HFF-Myc (cell line): Measurements from ENCODE around the gene RFTN1.

ENCODE experiments used
- DNase-seq: peaks from one replicate; pipeline ENCODE4 v3.0.0-alpha.2; 2011; ENCODE audit warnings: low read depth; ENCODE audit errors: extremely low read depth
- H3K4me3 ChIP-seq: replicated peaks from 2 replicates; pipeline ENCODE4 v1.5.1; 2011; ENCODE audit warnings: low read depth, mild to moderate bottlenecking, control low read depth, low read length
- CTCF ChIP-seq: IDR thresholded peaks from 2 replicates; pipeline ENCODE4 v1.5.1; 2012; ENCODE audit warnings: mild to moderate bottlenecking, low read depth, low read length, control low read depth; ENCODE audit errors: missing control alignments

The RFTN1 gene

DNA sequence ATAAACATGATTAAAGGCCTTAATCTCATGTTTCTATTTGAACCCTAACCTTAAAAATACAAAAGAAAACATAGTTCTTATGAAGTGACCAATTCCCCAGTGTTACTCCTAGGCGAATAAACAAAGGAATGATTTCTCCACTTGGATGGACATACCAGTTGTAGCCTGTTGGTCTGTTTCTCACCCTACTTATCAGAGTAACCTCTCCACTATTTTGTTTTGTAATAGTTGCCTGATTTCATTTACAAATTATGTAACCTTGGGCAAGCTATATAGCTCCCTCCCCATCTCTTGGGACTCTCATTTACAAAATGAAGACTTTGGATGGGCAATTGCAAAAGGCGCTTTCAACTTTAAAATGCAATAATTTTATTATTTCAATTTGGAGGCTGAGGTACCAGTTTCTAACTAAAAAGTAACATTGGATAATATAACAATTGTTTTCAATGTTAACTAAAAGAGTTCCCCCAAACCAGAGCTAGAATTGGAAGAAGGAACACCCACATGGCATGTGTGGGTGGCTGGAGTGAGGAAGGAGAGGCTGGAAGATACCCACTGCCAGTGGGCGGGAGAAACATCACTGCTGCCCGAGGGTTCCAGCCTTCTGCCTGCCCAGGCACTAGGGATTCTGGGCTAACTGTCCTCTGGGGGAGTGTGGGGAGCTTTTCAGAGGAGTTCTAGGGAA is 74.2 kb downstream of the RFTN1 start:
- DNase-seq = no peak
- TF ChIP-seq CTCF = no peak
- no peak overlapping the region for H3K4me3 ChIP-seq

DNA sequence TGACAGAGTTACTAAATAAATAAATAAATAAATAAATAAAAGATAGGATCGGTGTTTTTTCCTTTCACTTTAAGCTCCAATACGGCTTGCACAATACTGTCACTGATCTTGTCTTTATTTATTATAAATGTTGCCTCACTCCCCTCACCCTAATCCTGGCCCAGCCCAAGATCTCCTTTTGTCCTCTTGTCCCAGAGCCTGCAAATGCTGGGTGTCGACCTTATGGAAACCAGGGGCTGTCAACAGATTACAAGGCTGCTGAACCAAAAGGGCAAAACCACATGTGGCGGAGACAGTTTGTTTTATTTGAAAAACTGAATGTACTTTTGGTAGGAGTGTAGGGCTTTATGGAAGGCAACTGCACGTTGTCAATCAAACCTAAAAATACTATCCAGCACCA is 75.9 kb downstream of the RFTN1 start:
- no peak for TF ChIP-seq CTCF
- DNase-seq = no peak

GRCh38 chr3:16433701-16434151 is 79.8 kb downstream of the RFTN1 start:
- TF ChIP-seq CTCF = no peak
- no peak overlapping the region for H3K4me3 ChIP-seq
- DNase-seq = no peak

More for the DNA sequence above, 75.9 kb downstream of the RFTN1 start:
- no peak overlapping the region for H3K4me3 ChIP-seq

DNA sequence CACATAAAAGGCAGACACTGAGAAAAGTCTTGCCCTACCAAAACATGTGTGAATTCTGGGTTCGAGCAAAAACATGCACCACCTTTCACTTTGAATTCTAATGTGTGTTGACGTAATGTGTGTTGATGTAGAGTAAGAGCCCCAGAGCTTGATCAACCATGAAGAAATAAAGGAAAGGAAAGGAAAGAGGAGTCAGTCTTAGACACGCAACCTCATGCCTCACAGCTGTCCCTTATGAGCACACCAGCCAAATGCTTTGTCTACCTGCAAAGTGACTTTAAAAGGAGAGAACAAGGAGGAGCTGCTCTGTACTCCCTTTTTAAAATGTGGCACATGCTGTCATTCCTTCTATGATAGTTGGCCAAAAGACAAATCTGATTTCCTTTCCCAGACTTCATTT is 80.8 kb downstream of the RFTN1 start:
- DNase-seq = no peak
- no peak for TF ChIP-seq CTCF

DNA sequence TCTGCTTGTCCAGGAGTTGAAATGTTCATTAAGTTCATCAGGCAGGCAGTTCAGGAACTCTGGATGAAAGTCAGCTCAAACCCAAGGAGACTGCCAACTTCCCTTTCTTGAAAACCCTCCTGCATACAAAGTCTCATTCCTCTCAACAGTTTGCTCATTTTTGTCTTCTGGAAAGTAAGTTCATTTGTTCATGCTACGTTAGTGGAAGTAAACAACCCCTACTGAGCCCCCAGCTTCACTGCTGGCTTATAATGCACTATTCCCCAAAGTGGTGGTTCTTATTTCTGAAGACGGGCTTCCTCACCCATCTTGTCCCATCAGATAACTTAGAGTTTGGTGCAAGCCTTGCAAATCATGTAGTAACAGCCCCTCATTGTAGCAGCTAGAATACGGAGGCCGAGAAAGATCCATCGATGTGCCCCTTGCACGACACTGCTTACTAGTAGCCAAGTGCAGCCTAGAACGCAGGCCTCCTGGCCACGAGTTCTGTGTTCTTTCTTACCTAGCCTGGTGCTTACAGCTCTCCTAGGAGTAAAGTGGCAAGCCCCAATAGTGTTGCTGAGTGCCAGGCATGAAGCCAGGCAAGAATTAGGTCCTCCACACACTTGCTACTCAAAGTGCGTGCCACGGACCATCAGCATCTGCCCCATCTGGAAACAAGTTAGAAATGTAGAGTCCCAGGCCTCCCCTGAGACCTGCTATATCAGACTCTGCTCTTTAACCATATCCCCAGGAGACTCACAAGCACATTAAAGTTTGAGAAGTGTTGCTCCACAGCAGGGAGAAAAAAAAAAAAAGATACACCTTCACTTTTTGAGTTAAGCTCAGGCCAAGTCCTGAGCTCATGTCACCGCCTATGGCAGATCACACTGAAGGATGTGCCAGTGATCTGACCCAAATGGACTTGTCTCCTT is 82.5 kb downstream of the RFTN1 start:
- no peak for TF ChIP-seq CTCF
- no peak for DNase-seq
- no peak overlapping the region for H3K4me3 ChIP-seq

More for the DNA sequence above, 80.8 kb downstream of the RFTN1 start:
- H3K4me3 ChIP-seq = no peak overlapping the region

GRCh38 chr3:16429086-16429485 is 84.4 kb downstream of the RFTN1 start:
- TF ChIP-seq CTCF = no peak
- H3K4me3 ChIP-seq = no peak overlapping the region
- DNase-seq = no peak
